Panc1 (cell line): ENCODE data around the gene ECHS1. TPM values are rescaled to one million over a fixed set of nuclear protein-coding genes. Genes with fewer than 3 reads are reported as not detected.

ENCODE experiments used
- ATAC-seq: fragments of 200-7000 bp; cut with Tn5 transposase; 2 replicates; pipeline ENCODE4 v1.9.1; 2020; ENCODE audit warnings: mild to moderate bottlenecking, moderate library complexity
- BruUV-seq: library from RNA; stranded (reverse); fragments of 400-500 nt; replicated peaks from 2 replicates; lab custom pipeline; 2021; lab: Mats Ljungman, UMichigan
- CTCF ChIA-PET: fragments of 300-600 bp; sonication (Branson Sonifier 250); formaldehyde crosslinking; loops from one replicate; lab custom pipeline; 2022; ENCODE audit warnings: antibody characterized with exemption; lab: Charles Lee
- POLR2A ChIA-PET: fragments of 300-600 bp; sonication (Branson Sonifier 250); formaldehyde crosslinking; loops from one replicate; lab custom pipeline; 2022; ENCODE audit warnings: antibody characterized with exemption; lab: Charles Lee
- DNase-seq: peaks from one replicate; pipeline ENCODE4 v3.0.0-alpha.2; 2010; ENCODE audit warnings: low read depth, low spot score
- H3K27ac ChIP-seq: 2 replicates; pipeline ENCODE4 v1.5.1; 2011; ENCODE audit warnings: mild to moderate bottlenecking, low read length, inconsistent platforms
- H3K27me3 ChIP-seq: fragments of 200-500 bp; sonication (Bioruptor generic); 2 replicates; pipeline ENCODE4 v1.6.0; 2014; ENCODE audit warnings: low read length, inconsistent platforms; ENCODE audit not compliant: control insufficient read depth, insufficient read depth
- H3K36me3 ChIP-seq: fragments of 200-500 bp; sonication (Bioruptor generic); 2 replicates; pipeline ENCODE4 v1.5.1; 2014; ENCODE audit warnings: inconsistent platforms, mild to moderate bottlenecking, low read length, moderate library complexity; ENCODE audit not compliant: control insufficient read depth, insufficient read depth
- H3K4me1 ChIP-seq: 2 replicates; pipeline ENCODE4 v1.5.1; 2011; ENCODE audit warnings: inconsistent platforms, mild to moderate bottlenecking, low read length, moderate library complexity; ENCODE audit not compliant: control insufficient read depth, insufficient read depth
- H3K4me3 ChIP-seq, 2 experiments: 2 replicates each; pipeline ENCODE4 v1.5.1; 2011 to 2012; ENCODE audit warnings: low read depth in 2 of 2, low read length in 2 of 2, mild to moderate bottlenecking in 2 of 2, inconsistent platforms in 1 of 2, moderate library complexity in 1 of 2
- H3K9me3 ChIP-seq: fragments of 200-500 bp; sonication (Bioruptor generic); 2 replicates; pipeline ENCODE4 v1.5.1; 2014; ENCODE audit warnings: low read depth, mild to moderate bottlenecking, inconsistent platforms, low read length, moderate library complexity; ENCODE audit not compliant: control insufficient read depth, insufficient read depth
- POLR2AphosphoS5 ChIP-seq: IDR thresholded peaks from 2 replicates; pipeline ENCODE4 v1.6.1; 2012; ENCODE audit warnings: mild to moderate bottlenecking, low read depth, low read length, moderate library complexity
- SIN3A ChIP-seq: IDR thresholded peaks from 2 replicates; pipeline ENCODE4 v1.6.1; 2012; ENCODE audit warnings: low read depth, mild to moderate bottlenecking, low read length, moderate library complexity, borderline replicate concordance; ENCODE audit not compliant: insufficient read depth
- TCF7L2 ChIP-seq: IDR thresholded peaks from 2 replicates; pipeline ENCODE4 v1.6.1; 2011; ENCODE audit warnings: mild to moderate bottlenecking, low read depth, low read length, inconsistent platforms
- in situ Hi-C: cut with HindIII; loops from 2 replicates; pipeline ENCODE4 v1.10.0; 2016; ENCODE audit warnings: low sequenced_read_pairs, low pct_unique_long_range_greater_than_20kb
- intact Hi-C: fragments of 100-400 bp; cut with micrococcal nuclease; formaldehyde crosslinking; loops from one replicate; pipeline ENCODE4 v1.10.0; 2022; ENCODE audit not compliant: unreplicated experiment
- total RNA-seq: library from RNA; stranded (reverse); gene quantifications from one replicate; pipeline ENCODE4 v1.2.1, GENCODE V29; 2021; ENCODE audit not compliant: unreplicated experiment
- TF ChIP-seq, protein P1 (sequence below): fragments of 450-650 bp; IDR thresholded peaks from 2 replicates; pipeline ENCODE4 v1.5.1; 2017; ENCODE audit warnings: mild to moderate bottlenecking
- TF ChIP-seq, protein P2 (sequence below), 2 experiments: IDR thresholded peaks; 2 replicates each; pipeline ENCODE4 v1.6.1; 2011 to 2012; ENCODE audit warnings: low read depth in 2 of 2, control low read depth in 1 of 2, low read length in 1 of 2, mild to moderate bottlenecking in 1 of 2, moderate library complexity in 1 of 2; ENCODE audit not compliant: insufficient read depth in 1 of 2

Gene ECHS1
- total RNA-seq, 1 experiment from 2014 or later, result 165 TPM

DNA sequence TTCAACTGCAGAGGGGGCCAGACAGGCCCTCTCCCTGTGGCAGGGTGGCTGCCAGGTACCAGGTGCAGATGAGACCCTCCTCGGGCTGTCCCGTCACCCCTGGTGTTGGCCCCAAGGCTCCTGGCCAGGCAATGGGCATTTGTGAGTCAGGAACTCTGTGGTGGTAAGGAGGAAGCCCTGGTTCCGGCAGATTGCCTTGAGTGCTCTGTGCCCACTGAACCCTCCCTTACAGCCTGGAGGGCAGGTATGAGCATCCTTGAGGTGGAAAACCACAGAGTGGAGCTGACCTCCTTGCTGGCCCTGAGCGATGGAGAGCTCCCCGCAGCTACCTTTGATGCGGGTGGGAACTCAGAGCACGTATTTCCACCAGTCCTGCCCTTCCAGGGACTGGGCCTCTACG, 7.9 kb upstream of the ECHS1 start:
- TSS peak; percentile 68 for BruUV-seq
- Histone ChIP-seq H3K4me3 (no peak overlapping the region), H3K27me3 (no peaks in the 10 kb centered on the region), H3K9me3 (no peaks in the 10 kb centered on the region), H3K27ac (no peak overlapping the region), H3K36me3 (no peaks in the 10 kb centered on the region), H3K4me1 (0 out of 2 replicates have a peak, but pooled peaks cover 3% of the 10 kb centered on the region)
- ChIA-PET POLR2A (interaction anchor here (0.7 kb wide), 1 partner anchor 39 kb away, joined by 3 read pairs; no protein-coding TSS in a partner anchor), CTCF (no interaction called here)
- TF ChIP-seq, protein P1, sequence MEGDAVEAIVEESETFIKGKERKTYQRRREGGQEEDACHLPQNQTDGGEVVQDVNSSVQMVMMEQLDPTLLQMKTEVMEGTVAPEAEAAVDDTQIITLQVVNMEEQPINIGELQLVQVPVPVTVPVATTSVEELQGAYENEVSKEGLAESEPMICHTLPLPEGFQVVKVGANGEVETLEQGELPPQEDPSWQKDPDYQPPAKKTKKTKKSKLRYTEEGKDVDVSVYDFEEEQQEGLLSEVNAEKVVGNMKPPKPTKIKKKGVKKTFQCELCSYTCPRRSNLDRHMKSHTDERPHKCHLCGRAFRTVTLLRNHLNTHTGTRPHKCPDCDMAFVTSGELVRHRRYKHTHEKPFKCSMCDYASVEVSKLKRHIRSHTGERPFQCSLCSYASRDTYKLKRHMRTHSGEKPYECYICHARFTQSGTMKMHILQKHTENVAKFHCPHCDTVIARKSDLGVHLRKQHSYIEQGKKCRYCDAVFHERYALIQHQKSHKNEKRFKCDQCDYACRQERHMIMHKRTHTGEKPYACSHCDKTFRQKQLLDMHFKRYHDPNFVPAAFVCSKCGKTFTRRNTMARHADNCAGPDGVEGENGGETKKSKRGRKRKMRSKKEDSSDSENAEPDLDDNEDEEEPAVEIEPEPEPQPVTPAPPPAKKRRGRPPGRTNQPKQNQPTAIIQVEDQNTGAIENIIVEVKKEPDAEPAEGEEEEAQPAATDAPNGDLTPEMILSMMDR, result no peak
- TF ChIP-seq TCF7L2 (no peak), POLR2AphosphoS5 (no peak), SIN3A (no peak)
- TF ChIP-seq, protein P2, sequence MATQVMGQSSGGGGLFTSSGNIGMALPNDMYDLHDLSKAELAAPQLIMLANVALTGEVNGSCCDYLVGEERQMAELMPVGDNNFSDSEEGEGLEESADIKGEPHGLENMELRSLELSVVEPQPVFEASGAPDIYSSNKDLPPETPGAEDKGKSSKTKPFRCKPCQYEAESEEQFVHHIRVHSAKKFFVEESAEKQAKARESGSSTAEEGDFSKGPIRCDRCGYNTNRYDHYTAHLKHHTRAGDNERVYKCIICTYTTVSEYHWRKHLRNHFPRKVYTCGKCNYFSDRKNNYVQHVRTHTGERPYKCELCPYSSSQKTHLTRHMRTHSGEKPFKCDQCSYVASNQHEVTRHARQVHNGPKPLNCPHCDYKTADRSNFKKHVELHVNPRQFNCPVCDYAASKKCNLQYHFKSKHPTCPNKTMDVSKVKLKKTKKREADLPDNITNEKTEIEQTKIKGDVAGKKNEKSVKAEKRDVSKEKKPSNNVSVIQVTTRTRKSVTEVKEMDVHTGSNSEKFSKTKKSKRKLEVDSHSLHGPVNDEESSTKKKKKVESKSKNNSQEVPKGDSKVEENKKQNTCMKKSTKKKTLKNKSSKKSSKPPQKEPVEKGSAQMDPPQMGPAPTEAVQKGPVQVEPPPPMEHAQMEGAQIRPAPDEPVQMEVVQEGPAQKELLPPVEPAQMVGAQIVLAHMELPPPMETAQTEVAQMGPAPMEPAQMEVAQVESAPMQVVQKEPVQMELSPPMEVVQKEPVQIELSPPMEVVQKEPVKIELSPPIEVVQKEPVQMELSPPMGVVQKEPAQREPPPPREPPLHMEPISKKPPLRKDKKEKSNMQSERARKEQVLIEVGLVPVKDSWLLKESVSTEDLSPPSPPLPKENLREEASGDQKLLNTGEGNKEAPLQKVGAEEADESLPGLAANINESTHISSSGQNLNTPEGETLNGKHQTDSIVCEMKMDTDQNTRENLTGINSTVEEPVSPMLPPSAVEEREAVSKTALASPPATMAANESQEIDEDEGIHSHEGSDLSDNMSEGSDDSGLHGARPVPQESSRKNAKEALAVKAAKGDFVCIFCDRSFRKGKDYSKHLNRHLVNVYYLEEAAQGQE (IDR thresholded peaks at IDR 0.05; ENCODE audit: insufficient read depth in 1 of 2, low read depth in 2 of 2, low read length in 1 of 2), result no peak
- ATAC-seq, result no peak
- in situ Hi-C loops, result no loop called here
- DNase-seq, result no peak
- intact Hi-C loops, result no loop called here

DNA sequence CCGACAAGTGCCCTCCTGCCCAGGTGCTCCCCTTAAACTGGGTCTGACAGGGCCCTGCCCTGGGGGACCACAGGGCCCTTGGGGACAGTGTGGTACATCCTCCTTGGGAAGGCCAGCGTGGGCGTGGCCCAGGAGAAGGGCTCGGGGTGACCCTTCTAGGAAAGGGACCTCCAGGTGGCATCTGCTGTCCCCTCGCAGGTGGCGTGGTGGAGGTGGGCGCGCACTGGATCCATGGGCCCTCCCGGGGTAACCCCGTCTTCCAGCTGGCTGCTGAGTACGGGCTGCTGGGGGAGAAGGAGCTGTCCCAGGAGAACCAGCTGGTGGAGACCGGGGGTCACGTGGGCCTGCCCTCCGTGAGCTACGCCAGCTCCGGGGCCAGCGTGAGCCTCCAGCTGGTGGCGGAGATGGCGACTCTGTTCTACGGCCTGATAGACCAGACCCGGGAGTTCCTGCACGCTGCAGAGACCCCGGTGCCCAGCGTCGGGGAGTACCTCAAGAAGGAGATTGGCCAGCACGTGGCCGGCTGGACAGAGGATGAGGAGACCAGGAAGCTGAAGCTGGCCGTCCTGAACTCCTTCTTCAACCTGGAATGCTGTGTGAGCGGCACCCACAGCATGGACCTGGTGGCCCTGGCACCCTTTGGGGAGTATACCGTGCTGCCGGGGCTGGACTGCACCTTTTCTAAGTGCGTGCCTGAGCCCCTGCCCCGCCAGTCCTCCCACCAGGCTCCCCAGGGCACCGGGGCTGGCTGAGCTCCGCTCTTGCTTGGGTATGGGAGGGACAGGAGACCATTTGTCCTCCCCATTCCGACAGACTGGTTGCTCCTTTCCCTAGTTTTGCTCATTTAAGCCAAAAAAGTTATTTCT, 6.9 kb upstream of the ECHS1 start:
- peak overlapping the region; percentile 69 for H3K27ac ChIP-seq
- BruUV-seq, result no TSS peak

More for the DNA sequence above, 6.9 kb upstream of the ECHS1 start:
- Histone ChIP-seq H3K4me3 (peak overlapping the region; percentile 57 to 67), H3K4me1 (0 out of 2 replicates have a peak, but pooled peaks cover 3% of the 10 kb centered on the region), H3K36me3 (no peaks in the 10 kb centered on the region), H3K9me3 (no peaks in the 10 kb centered on the region), H3K27me3 (no peaks in the 10 kb centered on the region)
- DNase-seq (no peak), ATAC-seq (peak; percentile 8)
- in situ Hi-C loops, result no loop called here
- ChIA-PET POLR2A (no interaction called here), CTCF (no interaction called here)
- TF ChIP-seq, protein P2 (IDR thresholded peaks at IDR 0.05; ENCODE audit: insufficient read depth in 1 of 2, low read depth in 2 of 2, low read length in 1 of 2), result no peak
- TF ChIP-seq TCF7L2, result no peak
- TF ChIP-seq, protein P1, result no peak
- TF ChIP-seq POLR2AphosphoS5, result no peak
- TF ChIP-seq SIN3A, result no peak
- intact Hi-C loops, result no loop called here
